Testis (tissue), 3 donors: ENCODE measurements around the gene MGA. TPM values are rescaled to one million over a fixed set of nuclear protein-coding genes. Genes with fewer than 3 reads are reported as not detected.
A peak's percentile ranks its signal among the peaks of the same experiment; 100 is the strongest.
"Not testable (repeated sequence)": the region's sequence is repeated elsewhere in the genome, so short reads cannot be mapped to it uniquely, and the experiment has no call there.

Source experiments
- DNase-seq: peaks from one replicate; pipeline ENCODE4 v3.0.0-alpha.2; 2019
- H3K27ac ChIP-seq, 2 donors: fragments of 200-600 bp; sonication (generic); one replicate each; pipeline ENCODE4 v1.5.1; 2019
- H3K27me3 ChIP-seq: fragments of 200-600 bp; sonication (generic); one replicate; pipeline ENCODE4 v1.5.1; 2019
- H3K36me3 ChIP-seq: fragments of 200-600 bp; sonication (generic); one replicate; pipeline ENCODE4 v1.5.1; 2017; ENCODE audit warnings: low read depth; ENCODE audit errors: missing control alignments
- H3K4me1 ChIP-seq: fragments of 200-600 bp; sonication (generic); one replicate; pipeline ENCODE4 v1.5.1; 2019
- H3K4me3 ChIP-seq, 2 donors: fragments of 200-600 bp; sonication (generic); one replicate each; pipeline ENCODE4 v1.5.1; 2017 to 2019
- H3K9me3 ChIP-seq: fragments of 200-600 bp; sonication (generic); one replicate; pipeline ENCODE4 v1.5.1; 2017
- POLR2A ChIP-seq: fragments of 450-650 bp; IDR thresholded peaks from one replicate; pipeline ENCODE4 v1.6.1; 2017; ENCODE audit warnings: antibody characterized with exemption, mild to moderate bottlenecking, moderate library complexity
- WGBS, 2 donors: methylation state at CpG; one replicate each; pipeline ENCODE4 v1.1.5; 2018; 5-methylcytosine and 5-hydroxymethylcytosine counted together
- intact Hi-C: fragments of 100-400 bp; cut with DNase I; formaldehyde crosslinking; loops from one replicate; pipeline ENCODE4 v1.15.1; 2023; ENCODE audit warnings: low total_unique reads
- polyA plus RNA-seq: library from polyadenylated mRNA; stranded (reverse); fragments of 350-450 nt; fragmentation: Illumina TruSeq; extraction: RNeasy Lipid Tissue Mini Kit (QIAGEN cat#74804); gene quantifications from one replicate; pipeline ENCODE4 v1.2.3, GENCODE V29; 2014; ENCODE audit warnings: low read depth, low replicate concordance; ENCODE audit not compliant: insufficient read depth
- total RNA-seq, 2 donors: library from RNA; depleted of rRNA; stranded (reverse); fragments of >200 nt; gene quantifications; one replicate each; pipeline ENCODE4 v1.2.3, GENCODE V29; 2016
- TF ChIP-seq, protein P1 (sequence below), 3 experiments: fragments of 450-650 bp in 2 of 3; fragments of 200-600 bp in 1 of 3; sonication (generic) in 1 of 3; IDR thresholded peaks; one replicate each; pipeline ENCODE4 v1.5.1; 2016 to 2019; ENCODE audit warnings: antibody characterized with exemption in 3 of 3, mild to moderate bottlenecking in 2 of 3, moderate library complexity in 1 of 3

Gene MGA
- total and polyA plus RNA-seq, 3 donors from 2014 or later: 20.3 to 90.2 (median 78.1) TPM

DNA sequence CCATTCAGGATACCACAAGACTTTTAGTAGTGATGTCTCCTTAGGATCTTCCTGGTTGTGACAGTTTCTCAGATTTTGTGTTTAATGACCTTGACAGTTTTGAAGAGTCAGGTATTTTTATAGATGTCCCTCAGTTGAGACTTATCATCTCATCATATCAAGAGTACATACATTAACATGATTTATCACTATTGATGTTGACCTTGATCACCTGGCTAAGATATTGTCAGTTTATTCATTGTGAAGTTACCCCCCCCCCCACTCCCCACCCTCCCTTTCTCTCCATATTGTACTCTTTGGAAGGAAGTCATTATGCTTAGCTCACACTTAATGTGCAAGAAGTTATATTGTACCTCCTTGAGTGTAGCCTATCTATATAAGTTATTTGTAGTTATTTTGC lies 42.9 kb downstream of the MGA start:
- no peaks in the 10 kb centered on the region for H3K36me3 ChIP-seq
- no peak for TF ChIP-seq POLR2A
- TF ChIP-seq, protein P1, sequence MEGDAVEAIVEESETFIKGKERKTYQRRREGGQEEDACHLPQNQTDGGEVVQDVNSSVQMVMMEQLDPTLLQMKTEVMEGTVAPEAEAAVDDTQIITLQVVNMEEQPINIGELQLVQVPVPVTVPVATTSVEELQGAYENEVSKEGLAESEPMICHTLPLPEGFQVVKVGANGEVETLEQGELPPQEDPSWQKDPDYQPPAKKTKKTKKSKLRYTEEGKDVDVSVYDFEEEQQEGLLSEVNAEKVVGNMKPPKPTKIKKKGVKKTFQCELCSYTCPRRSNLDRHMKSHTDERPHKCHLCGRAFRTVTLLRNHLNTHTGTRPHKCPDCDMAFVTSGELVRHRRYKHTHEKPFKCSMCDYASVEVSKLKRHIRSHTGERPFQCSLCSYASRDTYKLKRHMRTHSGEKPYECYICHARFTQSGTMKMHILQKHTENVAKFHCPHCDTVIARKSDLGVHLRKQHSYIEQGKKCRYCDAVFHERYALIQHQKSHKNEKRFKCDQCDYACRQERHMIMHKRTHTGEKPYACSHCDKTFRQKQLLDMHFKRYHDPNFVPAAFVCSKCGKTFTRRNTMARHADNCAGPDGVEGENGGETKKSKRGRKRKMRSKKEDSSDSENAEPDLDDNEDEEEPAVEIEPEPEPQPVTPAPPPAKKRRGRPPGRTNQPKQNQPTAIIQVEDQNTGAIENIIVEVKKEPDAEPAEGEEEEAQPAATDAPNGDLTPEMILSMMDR (IDR thresholded peaks at IDR 0.05): no peak
- no peak overlapping the region for H3K4me3 ChIP-seq
- H3K9me3 ChIP-seq: no peaks in the 10 kb centered on the region
- no peak for DNase-seq
- H3K4me1 ChIP-seq: no peaks in the 10 kb centered on the region
- intact Hi-C loops: no loop called here
- no peaks in the 10 kb centered on the region for H3K27me3 ChIP-seq
- H3K27ac ChIP-seq: no peak overlapping the region

DNA sequence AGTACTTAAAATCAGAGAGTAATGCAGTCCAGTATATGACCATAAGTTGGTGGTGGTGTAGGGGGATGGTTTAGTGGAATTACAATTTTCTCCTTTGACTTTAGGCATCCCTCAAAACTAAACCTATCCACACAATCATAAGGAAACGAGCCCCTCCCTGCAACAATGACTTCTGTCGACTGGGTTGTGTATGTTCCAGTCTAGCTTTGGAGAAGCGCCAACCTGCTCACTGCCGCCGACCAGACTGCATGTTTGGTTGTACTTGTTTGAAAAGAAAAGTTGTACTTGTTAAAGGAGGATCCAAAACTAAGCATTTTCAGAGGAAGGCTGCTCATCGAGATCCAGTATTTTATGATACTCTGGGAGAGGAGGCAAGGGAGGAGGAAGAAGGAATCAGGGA lies 52.8 kb downstream of the MGA start:
- Histone ChIP-seq H3K36me3 (no peaks in the 10 kb centered on the region), H3K4me1 (no peaks in the 10 kb centered on the region), H3K27me3 (no peaks in the 10 kb centered on the region), H3K4me3 (no peak overlapping the region), H3K9me3 (no peaks in the 10 kb centered on the region), H3K27ac (no peak overlapping the region)
- 45% methylated on average over 6 of the region's 6 CpGs for WGBS, 2 donors
- peak; percentile 67 for DNase-seq
- intact Hi-C loops: no loop called here
- TF ChIP-seq POLR2A: no peak
- TF ChIP-seq, protein P1 (IDR thresholded peaks at IDR 0.05): no peak

DNA sequence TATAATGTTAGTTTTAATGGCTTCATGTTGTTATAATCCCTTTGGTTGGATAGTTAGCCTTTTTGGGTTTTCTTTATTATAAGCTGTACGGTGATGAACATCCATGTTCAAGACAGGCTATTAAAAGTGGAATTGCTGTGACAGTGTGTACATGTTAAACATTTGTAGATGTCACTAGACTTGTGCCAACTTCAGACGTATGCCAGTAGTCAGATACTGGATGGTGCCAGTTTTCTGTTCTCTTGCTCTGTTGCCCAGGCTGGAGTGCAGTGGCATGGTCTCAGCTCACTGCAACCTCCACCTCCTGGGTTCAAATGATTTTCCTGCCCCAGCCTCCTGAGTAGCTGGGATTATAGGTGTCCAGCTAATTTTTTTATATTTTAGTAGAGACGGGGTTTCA lies 54.1 kb downstream of the MGA start:
- intact Hi-C loops: no loop called here
- no peak overlapping the region for H3K27ac ChIP-seq
- no peak overlapping the region for H3K4me3 ChIP-seq
- H3K27me3 ChIP-seq: no peaks in the 10 kb centered on the region
- TF ChIP-seq POLR2A: no peak
- TF ChIP-seq, protein P1 (IDR thresholded peaks at IDR 0.05): no peak
- no peaks in the 10 kb centered on the region for H3K9me3 ChIP-seq
- no peaks in the 10 kb centered on the region for H3K36me3 ChIP-seq
- no peaks in the 10 kb centered on the region for H3K4me1 ChIP-seq
- WGBS, 2 donors: 86 to 89% methylated on average over 3 of the region's 3 CpGs
- DNase-seq: no peak

DNA sequence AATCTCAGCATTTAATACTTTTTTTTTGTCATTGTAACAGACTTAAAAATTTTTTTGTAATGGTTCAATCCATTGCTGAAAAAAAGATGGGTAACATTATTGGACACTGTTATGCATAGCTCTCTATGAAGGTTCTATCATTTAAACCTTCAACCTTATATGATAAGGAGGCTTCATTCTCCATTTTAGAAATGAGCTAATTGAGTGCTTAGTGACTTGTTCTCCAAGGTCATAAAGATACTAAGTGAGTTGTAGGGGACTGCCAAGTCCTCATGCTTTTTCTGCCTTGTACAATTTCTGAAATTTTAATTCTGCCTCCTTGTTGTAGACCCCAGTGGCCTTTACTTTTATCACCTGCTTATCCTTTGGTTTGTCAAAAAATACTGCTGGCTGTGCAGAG lies 56.7 kb downstream of the MGA start:
- H3K27ac ChIP-seq: no peak overlapping the region
- H3K9me3 ChIP-seq: no peaks in the 10 kb centered on the region
- H3K4me1 ChIP-seq: no peaks in the 10 kb centered on the region
- no peaks in the 10 kb centered on the region for H3K27me3 ChIP-seq
- intact Hi-C loops: no loop called here
- DNase-seq: no peak
- no peak overlapping the region for H3K4me3 ChIP-seq
- no peak for TF ChIP-seq POLR2A
- TF ChIP-seq, protein P1 (IDR thresholded peaks at IDR 0.05): no peak
- H3K36me3 ChIP-seq: no peaks in the 10 kb centered on the region

DNA sequence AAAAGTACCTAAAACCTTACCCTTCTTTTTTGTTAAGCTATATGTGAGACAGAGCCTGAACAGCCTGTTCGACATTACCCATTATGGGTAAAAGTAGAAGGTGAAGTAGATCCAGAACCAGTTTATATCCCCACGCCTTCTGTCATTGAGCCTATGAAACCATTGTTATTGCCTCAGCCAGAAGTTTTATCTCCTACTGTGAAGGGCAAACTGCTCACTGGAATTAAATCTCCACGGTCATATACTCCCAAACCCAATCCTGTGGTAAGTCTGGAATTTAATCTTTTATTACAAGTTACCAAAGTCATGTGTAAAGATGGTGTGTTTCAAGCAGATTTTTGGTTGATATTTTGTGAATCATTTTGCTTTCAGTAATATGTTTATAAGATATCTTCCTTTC lies 66.9 kb downstream of the MGA start:
- Histone ChIP-seq H3K36me3 (no peaks in the 10 kb centered on the region), H3K27me3 (no peaks in the 10 kb centered on the region), H3K9me3 (no peaks in the 10 kb centered on the region), H3K4me3 (no peak overlapping the region), H3K27ac (no peak overlapping the region), H3K4me1 (no peaks in the 10 kb centered on the region)
- 70 to 86% methylated on average over 3 of the region's 3 CpGs for WGBS, 2 donors
- intact Hi-C loops: no loop called here
- TF ChIP-seq, protein P1 (IDR thresholded peaks at IDR 0.05): no peak
- TF ChIP-seq POLR2A: no peak
- no peak for DNase-seq

DNA sequence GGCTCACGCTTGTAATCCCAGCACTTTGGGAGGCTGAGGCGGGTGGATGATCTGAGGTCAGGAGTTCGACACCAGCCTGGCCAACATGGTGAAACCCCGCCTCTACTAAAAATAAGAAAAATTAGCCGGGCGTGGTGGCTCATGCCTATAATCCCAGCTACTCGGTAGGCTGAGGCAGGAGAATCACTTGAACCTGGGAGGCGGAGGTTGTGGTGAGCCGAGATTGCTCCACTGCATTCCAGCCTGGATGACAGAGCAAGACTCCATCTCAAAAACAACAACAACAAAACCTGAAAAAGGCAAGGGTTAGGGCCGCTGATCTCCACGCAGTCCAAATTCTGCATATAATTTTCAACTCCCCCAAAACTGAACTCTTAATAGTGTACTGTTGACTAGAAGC lies 67.9 kb downstream of the MGA start:
- H3K27me3 ChIP-seq, H3K4me3 ChIP-seq, H3K9me3 ChIP-seq, DNase-seq, H3K27ac ChIP-seq, H3K36me3 ChIP-seq, intact Hi-C loops, H3K4me1 ChIP-seq: not testable (repeated sequence)
- 92 to 96% methylated on average over 11 of the region's 11 CpGs for WGBS, 2 donors
